Measurements from ENCODE around the gene ASCC2.

ASCC2 gene

DNA sequence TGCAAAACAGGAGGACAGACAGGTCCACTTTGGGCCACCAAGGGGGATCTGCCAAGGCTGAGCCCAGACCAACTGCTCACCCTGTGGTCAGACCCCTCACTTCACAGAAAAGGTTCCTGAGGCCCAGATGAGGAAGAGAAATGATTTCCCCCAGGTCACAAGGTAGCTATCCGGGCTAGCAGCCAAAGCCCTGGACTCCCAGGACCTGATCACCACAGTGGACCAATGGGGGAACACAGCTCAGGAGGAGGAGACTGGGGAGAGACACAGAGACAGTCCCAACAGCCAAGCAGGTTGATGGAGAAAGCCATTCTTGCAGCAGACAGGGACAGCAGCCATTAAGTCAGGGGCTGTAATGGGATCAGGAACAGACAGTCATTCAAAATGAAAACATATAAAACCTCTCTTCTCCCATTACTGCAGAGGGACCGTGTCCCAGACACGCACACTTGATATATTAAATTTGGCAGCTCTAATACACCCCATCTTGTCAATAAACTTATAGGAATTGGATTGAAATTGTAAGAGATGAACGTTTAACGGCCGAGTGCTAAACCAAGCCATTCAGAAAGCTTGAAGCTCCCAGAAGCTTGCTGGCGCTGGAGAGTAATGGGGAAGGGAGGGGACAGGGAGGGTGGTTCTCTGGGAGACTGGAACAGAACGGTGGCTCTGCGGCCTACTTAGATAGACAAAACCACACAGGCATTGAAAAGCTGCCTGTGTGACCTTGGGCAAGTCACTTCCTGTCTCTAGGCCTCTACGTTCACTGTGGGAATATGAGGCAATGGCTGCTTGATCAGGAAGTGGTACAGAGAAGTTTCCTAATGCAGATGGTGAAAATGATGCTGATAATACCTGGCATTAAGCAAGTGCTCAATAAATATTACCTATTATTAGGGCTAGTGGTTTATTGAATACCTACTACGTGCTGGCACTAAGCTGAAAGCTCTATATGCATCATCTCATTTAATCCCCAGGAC lies 87.2 kb downstream of the ASCC2 start:
- TF ChIP-seq, protein P1, sequence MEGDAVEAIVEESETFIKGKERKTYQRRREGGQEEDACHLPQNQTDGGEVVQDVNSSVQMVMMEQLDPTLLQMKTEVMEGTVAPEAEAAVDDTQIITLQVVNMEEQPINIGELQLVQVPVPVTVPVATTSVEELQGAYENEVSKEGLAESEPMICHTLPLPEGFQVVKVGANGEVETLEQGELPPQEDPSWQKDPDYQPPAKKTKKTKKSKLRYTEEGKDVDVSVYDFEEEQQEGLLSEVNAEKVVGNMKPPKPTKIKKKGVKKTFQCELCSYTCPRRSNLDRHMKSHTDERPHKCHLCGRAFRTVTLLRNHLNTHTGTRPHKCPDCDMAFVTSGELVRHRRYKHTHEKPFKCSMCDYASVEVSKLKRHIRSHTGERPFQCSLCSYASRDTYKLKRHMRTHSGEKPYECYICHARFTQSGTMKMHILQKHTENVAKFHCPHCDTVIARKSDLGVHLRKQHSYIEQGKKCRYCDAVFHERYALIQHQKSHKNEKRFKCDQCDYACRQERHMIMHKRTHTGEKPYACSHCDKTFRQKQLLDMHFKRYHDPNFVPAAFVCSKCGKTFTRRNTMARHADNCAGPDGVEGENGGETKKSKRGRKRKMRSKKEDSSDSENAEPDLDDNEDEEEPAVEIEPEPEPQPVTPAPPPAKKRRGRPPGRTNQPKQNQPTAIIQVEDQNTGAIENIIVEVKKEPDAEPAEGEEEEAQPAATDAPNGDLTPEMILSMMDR (IDR thresholded peaks at IDR 0.05; ENCODE audit: low read depth, low read length), result no peak
- no peak overlapping the region for H3K4me3 ChIP-seq (replicated peaks in 1 of 2; ENCODE audit: low read depth in 2 of 2, low read length in 2 of 2)
- peak; percentile 30 to 59 for DNase-seq (ENCODE audit: low read depth in 2 of 2)

DNA sequence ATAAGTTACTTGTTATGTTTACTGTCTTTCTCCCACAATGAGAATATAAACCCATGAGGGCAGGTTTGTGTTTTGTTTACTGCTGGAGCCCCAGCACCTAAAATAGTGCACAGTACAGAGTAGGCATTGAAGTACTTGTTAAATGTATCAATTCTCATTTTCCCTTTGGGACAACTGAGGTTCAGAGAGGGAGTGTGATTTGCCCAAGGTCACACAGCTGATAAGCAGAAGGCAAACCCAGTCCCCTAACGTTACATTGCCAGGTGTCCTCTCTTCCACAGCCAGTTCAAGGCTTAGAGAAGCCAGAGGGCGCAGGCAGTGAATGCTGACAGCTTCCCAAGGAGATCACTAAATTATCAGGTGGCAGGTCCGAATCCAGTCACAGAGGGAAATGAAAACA lies 88.0 kb downstream of the ASCC2 start:
- no peak overlapping the region for H3K4me3 ChIP-seq (replicated peaks in 1 of 2; ENCODE audit: low read depth in 2 of 2, low read length in 2 of 2)
- TF ChIP-seq, protein P1 (IDR thresholded peaks at IDR 0.05; ENCODE audit: low read depth, low read length), result no peak
- no peak for DNase-seq (ENCODE audit: low read depth in 2 of 2)

DNA sequence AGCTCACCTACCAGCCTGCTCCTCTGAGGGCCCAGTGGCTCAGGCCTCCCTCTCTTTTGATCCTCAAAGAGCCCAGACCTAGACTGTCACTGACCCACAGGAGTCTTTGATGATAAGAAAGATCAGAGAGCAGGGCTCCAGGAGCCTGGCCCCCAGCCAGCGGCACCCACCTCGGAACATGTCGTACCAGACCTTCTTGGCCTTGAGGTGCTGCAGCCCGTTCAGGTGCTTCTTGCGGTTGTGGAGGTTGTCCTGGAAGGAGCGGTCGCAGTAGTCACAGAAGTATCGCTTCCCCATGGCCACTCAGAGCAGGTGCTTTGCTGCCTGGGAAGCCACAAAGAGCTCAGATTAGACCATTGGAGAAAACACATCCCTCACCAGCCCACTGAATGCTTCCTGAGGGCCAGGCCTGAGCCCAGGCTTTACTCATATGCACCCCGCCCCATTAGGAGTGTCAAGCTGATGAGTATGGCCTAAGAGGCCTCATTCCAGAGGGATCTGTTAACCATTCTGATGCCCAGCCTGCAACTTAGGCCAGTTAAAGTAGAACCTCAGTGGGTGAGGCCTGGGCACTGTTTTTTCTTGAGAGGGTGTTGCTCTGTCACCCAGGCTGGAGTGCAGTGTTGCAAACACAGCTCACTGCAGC lies 89.7 kb downstream of the ASCC2 start:
- TF ChIP-seq, protein P1 (IDR thresholded peaks at IDR 0.05; ENCODE audit: low read depth, low read length), result no peak
- no peak for DNase-seq (ENCODE audit: low read depth in 2 of 2)
- no peak overlapping the region for H3K4me3 ChIP-seq (replicated peaks in 1 of 2; ENCODE audit: low read depth in 2 of 2, low read length in 2 of 2)

DNA sequence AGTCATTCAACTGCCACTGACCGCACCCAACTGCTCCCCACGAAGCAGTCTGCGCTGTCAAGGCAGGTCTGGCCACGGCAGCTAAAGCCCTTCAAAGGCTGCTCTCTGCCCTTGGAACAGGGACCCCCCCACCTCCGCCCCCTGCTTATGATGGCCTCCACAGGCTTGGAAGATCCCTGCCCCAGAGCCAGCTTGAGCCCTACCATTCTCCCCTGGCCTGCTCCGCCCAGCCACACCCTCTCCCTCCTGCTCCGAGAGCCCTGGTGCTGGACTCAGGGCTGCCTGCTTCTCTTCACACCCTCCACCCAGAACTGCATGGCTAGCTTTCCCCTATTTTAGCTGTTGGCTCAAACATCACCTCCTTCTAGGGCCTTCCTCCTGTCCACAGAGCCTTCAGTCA lies 90.2 kb downstream of the ASCC2 start:
- no peak for DNase-seq (ENCODE audit: low read depth in 2 of 2)
- TF ChIP-seq, protein P1 (IDR thresholded peaks at IDR 0.05; ENCODE audit: low read depth, low read length), result no peak
- H3K4me3 ChIP-seq (replicated peaks in 1 of 2; ENCODE audit: low read depth in 2 of 2, low read length in 2 of 2), result no peak overlapping the region

DNA sequence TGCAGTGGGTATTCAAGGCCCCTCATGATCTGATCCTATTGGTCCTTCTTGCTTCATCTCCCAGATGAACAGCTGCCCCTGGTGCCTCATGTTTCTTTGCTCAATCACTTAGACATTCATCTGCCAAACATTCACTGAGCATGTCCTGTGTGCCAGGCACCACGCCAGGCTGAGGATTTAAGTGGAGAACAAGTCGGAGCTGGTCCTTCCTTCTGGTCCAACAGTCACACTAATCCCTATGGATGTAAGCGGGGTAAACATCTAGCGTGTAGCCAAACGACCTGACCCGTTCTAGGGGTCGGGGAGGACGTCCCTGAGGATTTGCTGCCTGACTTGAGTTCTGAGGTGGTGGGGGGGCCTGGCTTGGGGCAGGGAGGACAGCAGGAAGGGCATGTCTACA lies 93.2 kb downstream of the ASCC2 start:
- TF ChIP-seq, protein P1 (IDR thresholded peaks at IDR 0.05; ENCODE audit: low read depth, low read length), result no peak
- no peak overlapping the region for H3K4me3 ChIP-seq (replicated peaks in 1 of 2; ENCODE audit: low read depth in 2 of 2, low read length in 2 of 2)
- peak; percentile 39 to 67 for DNase-seq (ENCODE audit: low read depth in 2 of 2)

DNA sequence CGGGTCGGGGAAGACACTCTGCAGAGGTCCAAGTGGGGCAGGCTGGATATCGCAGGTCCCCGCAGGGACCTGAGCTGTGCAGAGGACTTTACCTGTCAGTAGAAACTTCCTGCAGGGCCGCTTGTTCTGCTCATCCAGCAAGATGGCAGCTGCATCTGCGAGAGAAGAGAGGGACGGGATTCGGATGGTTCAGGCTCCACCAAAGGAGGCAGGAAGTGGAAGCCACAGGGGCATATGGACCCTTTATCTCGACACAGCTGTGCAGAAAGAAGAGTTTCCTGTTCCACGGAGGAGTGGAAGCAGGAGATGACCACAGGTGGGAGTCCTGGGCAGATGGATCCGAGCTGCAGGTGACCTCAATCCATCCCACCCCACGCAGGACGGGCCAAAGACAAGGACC lies 95.7 kb downstream of the ASCC2 start:
- TF ChIP-seq, protein P1 (IDR thresholded peaks at IDR 0.05; ENCODE audit: low read depth, low read length), result no peak
- no peak for DNase-seq (ENCODE audit: low read depth in 2 of 2)
- H3K4me3 ChIP-seq (replicated peaks in 1 of 2; ENCODE audit: low read depth in 2 of 2, low read length in 2 of 2), result no peak overlapping the region
